DND-41 (cell line): ENCODE measurements around the gene HDDC2.
A peak's percentile ranks its signal among the peaks of the same experiment; 100 is the strongest.

Source experiments
- ATAC-seq: fragments of 200-7000 bp; cut with Tn5 transposase; 3 replicates; pipeline ENCODE4 v1.9.1; 2021; ENCODE audit warnings: low read depth; ENCODE audit not compliant: insufficient read depth
- DNase-seq: peaks from one replicate; pipeline ENCODE4 v3.0.0-alpha.2; 2020
- H2AFZ ChIP-seq: 2 replicates; pipeline ENCODE4 v1.6.0; 2012; ENCODE audit warnings: low read depth, low read length
- H3K27ac ChIP-seq: 2 replicates; pipeline ENCODE4 v1.5.1; 2012; ENCODE audit warnings: low read length, inconsistent platforms
- H3K27me3 ChIP-seq: fragments of 200-600 bp; sonication (generic); 2 replicates; pipeline ENCODE4 v1.6.0; 2012; ENCODE audit warnings: low read length, mild to moderate bottlenecking, inconsistent platforms; ENCODE audit not compliant: insufficient read depth, poor library complexity
- H3K36me3 ChIP-seq: 2 replicates; pipeline ENCODE4 v1.5.1; 2012; ENCODE audit warnings: low read length, inconsistent platforms; ENCODE audit not compliant: insufficient read depth
- H3K4me1 ChIP-seq: 2 replicates; pipeline ENCODE4 v1.5.1; 2012; ENCODE audit warnings: mild to moderate bottlenecking, low read length; ENCODE audit not compliant: insufficient read depth
- H3K4me2 ChIP-seq: 2 replicates; pipeline ENCODE4 v1.6.0; 2012; ENCODE audit warnings: mild to moderate bottlenecking, moderate library complexity, low read length, inconsistent platforms; ENCODE audit not compliant: insufficient read depth
- H3K4me3 ChIP-seq, 2 experiments: fragments of 200-600 bp in 1 of 2; shearing (Covaris generic) in 1 of 2; 2 replicates each; pipeline ENCODE4 v1.5.1; 2012 to 2016; ENCODE audit warnings: inconsistent platforms in 2 of 2, low read length in 2 of 2, mild to moderate bottlenecking in 2 of 2, low read depth in 1 of 2, moderate library complexity in 1 of 2
- H3K79me2 ChIP-seq: 2 replicates; pipeline ENCODE4 v1.6.0; 2012; ENCODE audit warnings: low read length, inconsistent platforms; ENCODE audit not compliant: insufficient read depth
- H3K9ac ChIP-seq: 2 replicates; pipeline ENCODE4 v1.6.0; 2012; ENCODE audit warnings: low read depth, mild to moderate bottlenecking, inconsistent platforms, low read length, moderate library complexity
- H3K9me3 ChIP-seq: 2 replicates; pipeline ENCODE4 v1.5.1; 2012; ENCODE audit warnings: low read length, moderate library complexity, mild to moderate bottlenecking, inconsistent platforms; ENCODE audit not compliant: insufficient read depth, severe bottlenecking
- H4K20me1 ChIP-seq: 2 replicates; pipeline ENCODE4 v1.6.0; 2012; ENCODE audit warnings: low read length; ENCODE audit not compliant: insufficient read depth
- EZH2 ChIP-seq: IDR thresholded peaks from 3 replicates; pipeline ENCODE4 v1.6.1; 2012; ENCODE audit warnings: borderline replicate concordance, low read depth, mild to moderate bottlenecking, moderate library complexity, low read length, inconsistent platforms; ENCODE audit not compliant: severe bottlenecking
- TF ChIP-seq, protein P1 (sequence below): IDR thresholded peaks from 2 replicates; pipeline ENCODE4 v1.5.1; 2012; ENCODE audit warnings: borderline replicate concordance, low read length, moderate library complexity, mild to moderate bottlenecking; ENCODE audit not compliant: poor library complexity, severe bottlenecking; ENCODE audit errors: extremely low read depth

The HDDC2 gene

DNA sequence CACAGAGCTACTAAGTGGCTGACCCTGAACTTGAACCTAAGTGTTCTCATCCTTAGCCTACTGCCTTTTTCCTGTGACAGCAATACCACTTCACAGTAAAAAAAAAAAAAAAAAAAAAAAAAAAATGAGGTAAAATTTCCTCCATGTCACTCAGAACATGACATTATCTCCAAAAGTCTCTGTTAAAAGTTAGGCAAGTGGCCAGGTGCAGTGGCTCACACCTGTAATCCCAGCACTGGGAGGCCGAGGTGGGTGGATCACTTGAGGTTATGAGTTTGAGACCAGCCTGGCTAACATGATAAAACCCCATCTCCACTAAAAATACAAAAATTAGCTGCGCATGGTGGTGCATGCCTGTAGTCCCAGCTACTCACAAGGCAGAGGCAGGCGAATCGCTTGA lies 11.2 kb upstream of the HDDC2 start:
- Histone ChIP-seq H3K27me3 (peaks cover 6% of the 10 kb centered on the region), H3K27ac (no peak overlapping the region), H3K36me3 (no peaks in the 10 kb centered on the region), H4K20me1 (no peaks in the 10 kb centered on the region), H3K4me1 (no peaks in the 10 kb centered on the region), H3K79me2 (no peaks in the 10 kb centered on the region), H3K9ac (no peak overlapping the region), H2AFZ (no peak overlapping the region), H3K9me3 (no peaks in the 10 kb centered on the region), H3K4me2 (no peak overlapping the region), H3K4me3 (no peak overlapping the region)
- TF ChIP-seq, protein P1, sequence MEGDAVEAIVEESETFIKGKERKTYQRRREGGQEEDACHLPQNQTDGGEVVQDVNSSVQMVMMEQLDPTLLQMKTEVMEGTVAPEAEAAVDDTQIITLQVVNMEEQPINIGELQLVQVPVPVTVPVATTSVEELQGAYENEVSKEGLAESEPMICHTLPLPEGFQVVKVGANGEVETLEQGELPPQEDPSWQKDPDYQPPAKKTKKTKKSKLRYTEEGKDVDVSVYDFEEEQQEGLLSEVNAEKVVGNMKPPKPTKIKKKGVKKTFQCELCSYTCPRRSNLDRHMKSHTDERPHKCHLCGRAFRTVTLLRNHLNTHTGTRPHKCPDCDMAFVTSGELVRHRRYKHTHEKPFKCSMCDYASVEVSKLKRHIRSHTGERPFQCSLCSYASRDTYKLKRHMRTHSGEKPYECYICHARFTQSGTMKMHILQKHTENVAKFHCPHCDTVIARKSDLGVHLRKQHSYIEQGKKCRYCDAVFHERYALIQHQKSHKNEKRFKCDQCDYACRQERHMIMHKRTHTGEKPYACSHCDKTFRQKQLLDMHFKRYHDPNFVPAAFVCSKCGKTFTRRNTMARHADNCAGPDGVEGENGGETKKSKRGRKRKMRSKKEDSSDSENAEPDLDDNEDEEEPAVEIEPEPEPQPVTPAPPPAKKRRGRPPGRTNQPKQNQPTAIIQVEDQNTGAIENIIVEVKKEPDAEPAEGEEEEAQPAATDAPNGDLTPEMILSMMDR, result no peak
- no peak for TF ChIP-seq EZH2
- DNase-seq, result no peak
- no peak for ATAC-seq

DNA sequence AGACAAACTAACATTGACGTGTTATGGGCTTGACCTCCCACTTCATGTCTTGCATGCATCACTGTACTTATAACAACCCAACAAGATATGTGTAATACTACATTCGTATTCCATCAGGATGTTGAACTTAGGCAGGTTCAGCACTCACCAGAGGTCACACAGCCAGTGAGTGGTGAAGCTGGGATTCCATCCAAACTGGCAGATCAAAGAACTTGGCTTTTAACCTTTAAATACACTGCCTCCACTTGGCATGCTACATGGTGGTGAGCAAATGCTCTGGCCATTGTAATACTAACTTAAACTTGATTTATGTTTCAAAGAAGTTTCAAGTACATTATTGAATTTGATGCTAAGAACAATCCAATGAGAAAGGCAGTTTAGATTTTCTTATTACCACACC lies 10.7 kb upstream of the HDDC2 start:
- TF ChIP-seq, protein P1, result no peak
- no peak for TF ChIP-seq EZH2
- no peak for DNase-seq
- no peaks in the 10 kb centered on the region for H4K20me1 ChIP-seq
- no peak for ATAC-seq
- no peak overlapping the region for H3K4me3 ChIP-seq
- H3K4me2 ChIP-seq, result no peak overlapping the region
- H3K9ac ChIP-seq, result no peak overlapping the region
- H3K79me2 ChIP-seq, result no peaks in the 10 kb centered on the region
- no peaks in the 10 kb centered on the region for H3K36me3 ChIP-seq
- no peaks in the 10 kb centered on the region for H3K4me1 ChIP-seq
- no peak overlapping the region for H3K27ac ChIP-seq
- H2AFZ ChIP-seq, result no peak overlapping the region
- H3K27me3 ChIP-seq, result peaks cover 6% of the 10 kb centered on the region
- no peaks in the 10 kb centered on the region for H3K9me3 ChIP-seq

DNA sequence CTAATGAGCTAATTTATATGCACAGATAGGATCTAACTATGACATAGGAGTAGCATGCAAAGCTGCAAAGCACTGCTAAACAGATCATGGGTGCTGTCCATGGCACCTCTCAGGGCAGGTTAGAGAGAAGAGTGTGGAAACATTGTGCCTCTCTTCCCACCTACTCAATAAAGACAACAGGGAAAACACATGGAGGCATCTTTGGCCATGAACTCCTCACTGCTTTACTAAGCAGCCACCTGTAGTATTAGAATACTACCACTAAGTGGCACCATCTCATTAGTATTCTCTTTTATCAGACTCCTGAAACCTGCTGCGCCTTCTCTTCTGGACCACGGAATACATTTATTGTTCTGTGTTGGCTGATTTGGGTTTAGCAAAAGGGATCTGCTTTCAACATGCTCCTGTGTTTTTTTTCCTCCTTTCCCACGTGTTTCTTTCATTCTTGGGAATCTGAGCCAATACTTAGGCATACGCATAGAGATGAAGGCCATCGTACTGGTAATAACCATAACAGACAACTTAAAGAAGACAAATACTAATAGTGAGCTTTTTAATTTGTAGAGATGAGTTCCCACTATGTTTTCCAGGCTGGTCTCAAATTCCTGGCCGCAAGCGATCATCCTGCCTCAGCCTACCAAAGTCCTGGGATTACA lies 9.4 kb upstream of the HDDC2 start:
- no peaks in the 10 kb centered on the region for H3K4me1 ChIP-seq
- no peaks in the 10 kb centered on the region for H3K9me3 ChIP-seq
- DNase-seq, result peak; percentile 10
- H3K36me3 ChIP-seq, result no peaks in the 10 kb centered on the region
- H3K9ac ChIP-seq, result no peak overlapping the region
- H3K4me2 ChIP-seq, result no peak overlapping the region
- H3K4me3 ChIP-seq, result no peak overlapping the region
- ATAC-seq, result peak; percentile 89
- H4K20me1 ChIP-seq, result no peaks in the 10 kb centered on the region
- peaks cover 16% of the 10 kb centered on the region for H3K27me3 ChIP-seq
- TF ChIP-seq, protein P1, result peak; percentile 85
- TF ChIP-seq EZH2, result no peak
- no peak overlapping the region for H2AFZ ChIP-seq
- no peaks in the 10 kb centered on the region for H3K79me2 ChIP-seq
- H3K27ac ChIP-seq, result no peak overlapping the region

DNA sequence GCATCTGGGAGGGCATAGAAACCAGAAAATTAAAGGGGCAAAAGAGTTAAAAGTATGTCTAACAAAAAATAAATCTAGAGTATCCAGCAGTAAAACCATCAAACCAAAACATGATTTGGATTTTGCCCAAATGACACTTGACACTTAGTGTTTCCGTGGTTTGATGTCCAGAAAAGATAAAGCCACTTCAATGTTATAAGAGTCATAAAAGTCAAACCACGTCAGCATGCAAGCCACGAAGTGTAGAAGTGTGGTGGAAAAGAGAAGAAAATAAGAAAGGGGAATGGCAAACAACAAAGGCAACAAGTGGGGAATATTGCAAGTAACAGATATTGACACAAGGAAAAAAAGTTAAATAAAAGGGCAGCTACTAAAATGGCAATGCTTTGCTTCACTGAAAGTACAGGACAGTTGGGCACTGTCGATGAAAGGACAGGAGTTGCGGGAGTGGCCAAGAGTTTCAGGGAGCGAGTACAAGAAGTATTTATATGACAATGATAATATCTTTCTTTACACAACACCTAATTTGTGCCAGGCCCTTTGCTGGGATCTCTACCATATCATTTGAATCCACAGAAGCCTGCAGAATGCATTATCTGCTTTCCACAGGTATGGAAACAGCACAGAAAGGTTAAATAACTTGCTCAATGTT lies 6.3 kb upstream of the HDDC2 start:
- H3K9ac ChIP-seq, result no peak overlapping the region
- no peak overlapping the region for H3K4me3 ChIP-seq
- H3K4me1 ChIP-seq, result no peaks in the 10 kb centered on the region
- H2AFZ ChIP-seq, result no peak overlapping the region
- H3K36me3 ChIP-seq, result no peaks in the 10 kb centered on the region
- no peak overlapping the region for H3K27ac ChIP-seq
- H3K9me3 ChIP-seq, result no peaks in the 10 kb centered on the region
- H3K27me3 ChIP-seq, result peaks cover 12% of the 10 kb centered on the region
- DNase-seq, result no peak
- no peak overlapping the region for H3K4me2 ChIP-seq
- TF ChIP-seq EZH2, result no peak
- TF ChIP-seq, protein P1, result no peak
- no peaks in the 10 kb centered on the region for H3K79me2 ChIP-seq
- ATAC-seq, result no peak
- no peaks in the 10 kb centered on the region for H4K20me1 ChIP-seq
